Measurements from ENCODE around the gene WDR89. TPM values are rescaled to one million over a fixed set of nuclear protein-coding genes. Genes with fewer than 3 reads are reported as not detected.

The WDR89 gene
- total RNA-seq, 5 donors from 2014 or later (not counting 1 experiment from before 2014, with no cell fraction given): 12.1 to 31.3 (median 25.7) TPM

DNA sequence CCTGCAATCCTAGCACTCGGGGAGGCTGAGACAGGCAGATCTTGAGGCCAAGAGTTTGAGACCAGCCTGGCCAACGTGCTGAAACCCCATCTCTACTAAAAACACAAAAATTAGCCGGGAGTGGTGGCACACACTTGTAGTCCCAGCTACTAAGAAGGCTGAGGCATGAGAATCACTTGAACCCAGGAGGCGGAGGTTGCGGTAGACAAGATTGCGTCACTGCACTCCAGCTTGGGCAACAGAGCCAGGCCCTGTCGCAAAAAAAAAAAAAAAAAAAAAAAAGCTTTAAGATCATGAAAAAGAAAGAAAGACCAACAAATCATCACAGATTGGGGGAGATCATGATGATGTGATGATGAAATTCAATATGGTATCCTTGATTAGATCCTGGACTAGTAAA is 30.6 kb downstream of the WDR89 start:
- Mint-ChIP-seq H3K9me3 (no peaks in the 10 kb centered on the region), H3K27me3 (no peaks in the 10 kb centered on the region), H3K36me3 (peaks cover 28% of the 10 kb centered on the region), H3K4me1 (peaks cover 29 to 33% (median 31%) of the 10 kb centered on the region in 3 donors), H3K4me3 (no peak overlapping the region), H3K27ac (no peak overlapping the region)
- peaks cover 0 to 6% of the 10 kb centered on the region in 2 experiments for H3K4me1 ChIP-seq (ENCODE audit: control insufficient read depth in 1 of 2, extremely low read depth in 1 of 2, insufficient read depth in 2 of 2, low read length in 2 of 2)
- ChIA-PET CTCF (no interaction called here), POLR2A (no interaction called here)
- H3K9me3 ChIP-seq: no peaks in the 10 kb centered on the region
- peaks cover 0 to 20% of the 10 kb centered on the region in 2 donors for H3K36me3 ChIP-seq (ENCODE audit: control insufficient read depth in 2 of 2, extremely low read depth in 1 of 2, insufficient read depth in 1 of 2, low read length in 1 of 2)
- H3K27me3 ChIP-seq (replicated peaks in 1 of 2; ENCODE audit: control insufficient read depth in 2 of 2, extremely low read depth in 1 of 2, insufficient read depth in 2 of 2, low read length in 1 of 2): no peaks in the 10 kb centered on the region
- no peak overlapping the region for H3K4me3 ChIP-seq (ENCODE audit: control insufficient read depth in 1 of 2, extremely low read depth in 1 of 2, low read length in 1 of 2)
- DNase-seq (no peak), ATAC-seq (replicated peaks in 1 of 4) (no peak)
- H3K27ac ChIP-seq (ENCODE audit: low read length): no peak overlapping the region
- WGBS (ENCODE audit: insufficient coverage): 100% methylated on average over 1 of the region's 7 CpGs

DNA sequence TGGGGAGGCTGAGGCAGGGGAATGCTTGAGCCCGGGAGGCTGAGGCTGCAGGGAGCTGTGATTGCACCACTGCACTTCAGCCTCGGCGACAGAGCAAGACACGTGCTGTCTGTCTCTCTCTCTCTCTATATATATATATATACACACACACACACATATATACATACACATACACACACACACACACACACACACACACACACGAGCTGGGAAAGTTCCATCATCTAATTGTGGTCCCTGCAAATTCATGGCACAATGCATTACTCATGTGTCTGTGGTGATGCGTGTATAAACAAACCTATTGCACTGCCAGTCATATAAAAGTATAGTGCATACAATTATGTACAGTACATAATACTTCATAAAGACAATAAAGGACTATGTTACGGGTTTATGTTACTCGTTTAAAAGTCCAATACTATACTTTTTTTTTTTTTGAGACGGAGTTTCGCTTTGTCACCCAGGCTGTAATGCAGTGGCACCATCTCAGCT is 36.6 kb downstream of the WDR89 start:
- peaks cover 17 to 28% (median 20%) of the 10 kb centered on the region in 3 donors for H3K4me1 Mint-ChIP-seq
- Histone ChIP-seq H3K27me3 (replicated peaks in 1 of 2; ENCODE audit: control insufficient read depth in 2 of 2, extremely low read depth in 1 of 2, insufficient read depth in 2 of 2, low read length in 1 of 2) (no peaks in the 10 kb centered on the region), H3K27ac (ENCODE audit: low read length) (no peak overlapping the region), H3K4me3 (ENCODE audit: control insufficient read depth in 1 of 2, extremely low read depth in 1 of 2, low read length in 1 of 2) (no peak overlapping the region), H3K4me1 (ENCODE audit: control insufficient read depth in 1 of 2, extremely low read depth in 1 of 2, insufficient read depth in 2 of 2, low read length in 2 of 2) (peaks cover 0 to 6% of the 10 kb centered on the region in 2 experiments), H3K36me3 (ENCODE audit: control insufficient read depth in 2 of 2, extremely low read depth in 1 of 2, insufficient read depth in 1 of 2, low read length in 1 of 2) (peaks cover 5 to 19% of the 10 kb centered on the region in 2 donors), H3K9me3 (no peaks in the 10 kb centered on the region)
- H3K36me3 Mint-ChIP-seq: peaks cover 43% of the 10 kb centered on the region
- H3K27me3 Mint-ChIP-seq: no peaks in the 10 kb centered on the region
- 90% methylated on average over 2 of the region's 10 CpGs for WGBS (ENCODE audit: insufficient coverage)
- CTCF ChIA-PET: no interaction called here
- ATAC-seq (replicated peaks in 1 of 4) (no peak), DNase-seq (no peak)
- H3K27ac Mint-ChIP-seq: no peak overlapping the region
- no peak overlapping the region for H3K4me3 Mint-ChIP-seq
- POLR2A ChIA-PET: no interaction called here
- H3K9me3 Mint-ChIP-seq: no peaks in the 10 kb centered on the region

DNA sequence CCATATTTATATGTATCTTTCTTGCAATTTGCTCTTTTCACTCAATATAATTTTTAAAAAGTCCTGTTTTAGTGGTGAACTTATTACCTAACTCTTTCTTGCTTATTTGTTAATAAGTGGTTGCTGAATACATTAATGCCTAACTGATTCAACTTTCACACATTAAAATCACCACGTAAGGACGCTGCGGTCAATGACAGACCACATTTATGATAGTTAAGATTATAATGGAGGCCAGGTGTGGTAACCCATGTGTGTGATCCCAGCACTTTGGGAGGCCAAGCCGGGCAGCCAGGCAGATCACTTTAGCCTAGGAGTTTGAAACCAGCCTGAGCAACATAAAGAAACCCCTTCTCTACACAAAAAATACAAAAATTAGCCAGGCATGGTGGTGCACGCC is 37.0 kb downstream of the WDR89 start:
- no peaks in the 10 kb centered on the region for H3K9me3 ChIP-seq
- Mint-ChIP-seq H3K4me1 (peaks cover 15 to 28% (median 17%) of the 10 kb centered on the region in 3 donors), H3K27ac (no peak overlapping the region), H3K36me3 (peaks cover 46% of the 10 kb centered on the region), H3K9me3 (no peaks in the 10 kb centered on the region), H3K4me3 (no peak overlapping the region), H3K27me3 (no peaks in the 10 kb centered on the region)
- H3K4me3 ChIP-seq (ENCODE audit: control insufficient read depth in 1 of 2, extremely low read depth in 1 of 2, low read length in 1 of 2): no peak overlapping the region
- H3K27ac ChIP-seq (ENCODE audit: low read length): no peak overlapping the region
- ChIA-PET POLR2A (no interaction called here), CTCF (no interaction called here)
- DNase-seq (no peak), ATAC-seq (replicated peaks in 1 of 4) (no peak)
- peaks cover 0 to 6% of the 10 kb centered on the region in 2 experiments for H3K4me1 ChIP-seq (ENCODE audit: control insufficient read depth in 1 of 2, extremely low read depth in 1 of 2, insufficient read depth in 2 of 2, low read length in 2 of 2)
- peaks cover 6 to 23% of the 10 kb centered on the region in 2 donors for H3K36me3 ChIP-seq (ENCODE audit: control insufficient read depth in 2 of 2, extremely low read depth in 1 of 2, insufficient read depth in 1 of 2, low read length in 1 of 2)
- WGBS (ENCODE audit: insufficient coverage): 100% methylated on average over 1 of the region's 5 CpGs
- no peaks in the 10 kb centered on the region for H3K27me3 ChIP-seq (replicated peaks in 1 of 2; ENCODE audit: control insufficient read depth in 2 of 2, extremely low read depth in 1 of 2, insufficient read depth in 2 of 2, low read length in 1 of 2)

DNA sequence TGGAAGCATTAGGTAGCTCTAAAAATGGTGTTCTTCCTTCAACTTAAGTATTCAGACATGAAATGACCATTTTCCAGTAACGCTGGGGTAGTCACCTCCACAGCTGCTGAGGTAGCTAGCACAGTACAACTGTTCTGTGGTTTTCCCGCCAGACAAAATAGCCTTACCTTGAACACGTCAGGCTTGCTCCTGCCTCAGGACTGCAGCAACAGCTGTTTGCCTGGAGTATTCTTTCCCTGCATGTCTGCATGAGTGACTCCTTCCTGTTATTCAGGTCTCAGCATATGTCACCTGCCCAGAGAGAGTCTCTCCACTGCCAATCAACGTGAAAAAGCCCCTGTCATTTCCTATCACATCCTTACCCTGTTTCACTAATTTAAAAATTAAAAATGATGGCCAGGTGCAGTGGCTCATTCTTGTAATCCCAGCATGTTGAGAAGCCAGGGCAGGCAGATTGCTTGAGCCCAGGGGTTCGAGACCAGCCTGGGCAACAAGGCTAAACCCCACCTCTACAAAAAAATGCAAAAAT is 37.9 kb downstream of the WDR89 start:
- CTCF ChIA-PET: interaction anchor here in 1 of 2 donors (0.6 kb wide), 1 partner anchor 49 kb away, joined by 3 read pairs; no protein-coding TSS in a partner anchor
- Mint-ChIP-seq H3K36me3 (peaks cover 52% of the 10 kb centered on the region), H3K4me3 (no peak overlapping the region), H3K27ac (peak overlapping the region in 1 of 2 donors; percentile 48), H3K4me1 (peaks cover 14 to 25% (median 16%) of the 10 kb centered on the region in 3 donors), H3K9me3 (no peaks in the 10 kb centered on the region), H3K27me3 (no peaks in the 10 kb centered on the region)
- 72% methylated on average over 3 of the region's 5 CpGs for WGBS (ENCODE audit: insufficient coverage)
- Histone ChIP-seq H3K27me3 (replicated peaks in 1 of 2; ENCODE audit: control insufficient read depth in 2 of 2, extremely low read depth in 1 of 2, insufficient read depth in 2 of 2, low read length in 1 of 2) (no peaks in the 10 kb centered on the region), H3K4me1 (ENCODE audit: control insufficient read depth in 1 of 2, extremely low read depth in 1 of 2, insufficient read depth in 2 of 2, low read length in 2 of 2) (peaks cover 0 to 3% of the 10 kb centered on the region in 2 experiments), H3K4me3 (ENCODE audit: control insufficient read depth in 1 of 2, extremely low read depth in 1 of 2, low read length in 1 of 2) (no peak overlapping the region), H3K9me3 (no peaks in the 10 kb centered on the region), H3K27ac (ENCODE audit: low read length) (no peak overlapping the region), H3K36me3 (ENCODE audit: control insufficient read depth in 2 of 2, extremely low read depth in 1 of 2, insufficient read depth in 1 of 2, low read length in 1 of 2) (peaks cover 6 to 31% of the 10 kb centered on the region in 2 donors)
- POLR2A ChIA-PET: no interaction called here
- DNase-seq: no peak
- no peak for ATAC-seq (replicated peaks in 1 of 4)

DNA sequence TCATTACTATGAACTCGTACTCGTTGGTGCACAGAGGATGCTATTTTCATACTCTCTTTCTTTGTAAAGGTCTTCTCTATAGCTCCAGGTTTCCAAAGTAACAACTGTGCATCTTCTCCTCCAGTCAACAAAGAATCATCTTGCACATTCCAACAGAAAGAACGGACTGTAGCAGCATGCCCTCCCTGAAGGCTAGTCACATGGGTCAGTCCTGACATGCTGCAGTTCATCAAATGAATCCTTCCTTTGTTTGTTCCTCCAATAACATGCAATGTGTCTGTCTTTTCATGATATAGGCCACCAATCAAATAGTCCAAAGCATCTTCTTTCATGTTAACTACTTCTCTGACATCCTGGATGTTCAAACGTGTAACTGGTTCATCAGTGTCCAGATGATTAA is 42.9 kb downstream of the WDR89 start:
- DNase-seq: no peak
- no peak overlapping the region for H3K27ac Mint-ChIP-seq
- WGBS (ENCODE audit: insufficient coverage): 100% methylated on average over 4 of the region's 4 CpGs
- peaks cover 73% of the 10 kb centered on the region for H3K36me3 Mint-ChIP-seq
- ATAC-seq (replicated peaks in 1 of 4): no peak
- H3K9me3 Mint-ChIP-seq: peaks cover 7 to 22% (median 10%) of the 10 kb centered on the region in 3 donors
- Histone ChIP-seq H3K4me3 (ENCODE audit: control insufficient read depth in 1 of 2, extremely low read depth in 1 of 2, low read length in 1 of 2) (no peak overlapping the region), H3K36me3 (ENCODE audit: control insufficient read depth in 2 of 2, extremely low read depth in 1 of 2, insufficient read depth in 1 of 2, low read length in 1 of 2) (peaks cover 10 to 38% of the 10 kb centered on the region in 2 donors), H3K27me3 (replicated peaks in 1 of 2; ENCODE audit: control insufficient read depth in 2 of 2, extremely low read depth in 1 of 2, insufficient read depth in 2 of 2, low read length in 1 of 2) (peaks cover 0 to 5% of the 10 kb centered on the region in 2 experiments), H3K9me3 (peaks cover 2% of the 10 kb centered on the region), H3K4me1 (ENCODE audit: control insufficient read depth in 1 of 2, extremely low read depth in 1 of 2, insufficient read depth in 2 of 2, low read length in 2 of 2) (no peaks in the 10 kb centered on the region), H3K27ac (ENCODE audit: low read length) (no peak overlapping the region)
- POLR2A ChIA-PET: no interaction called here
- peaks cover 2 to 6% (median 4%) of the 10 kb centered on the region in 3 donors for H3K4me1 Mint-ChIP-seq
- no peaks in the 10 kb centered on the region for H3K27me3 Mint-ChIP-seq
- no peak overlapping the region for H3K4me3 Mint-ChIP-seq
- CTCF ChIA-PET: interaction anchor here in 1 of 2 donors (0.6 kb wide), 1 partner anchor 1407 kb away, joined by 3 read pairs; no protein-coding TSS in a partner anchor

DNA sequence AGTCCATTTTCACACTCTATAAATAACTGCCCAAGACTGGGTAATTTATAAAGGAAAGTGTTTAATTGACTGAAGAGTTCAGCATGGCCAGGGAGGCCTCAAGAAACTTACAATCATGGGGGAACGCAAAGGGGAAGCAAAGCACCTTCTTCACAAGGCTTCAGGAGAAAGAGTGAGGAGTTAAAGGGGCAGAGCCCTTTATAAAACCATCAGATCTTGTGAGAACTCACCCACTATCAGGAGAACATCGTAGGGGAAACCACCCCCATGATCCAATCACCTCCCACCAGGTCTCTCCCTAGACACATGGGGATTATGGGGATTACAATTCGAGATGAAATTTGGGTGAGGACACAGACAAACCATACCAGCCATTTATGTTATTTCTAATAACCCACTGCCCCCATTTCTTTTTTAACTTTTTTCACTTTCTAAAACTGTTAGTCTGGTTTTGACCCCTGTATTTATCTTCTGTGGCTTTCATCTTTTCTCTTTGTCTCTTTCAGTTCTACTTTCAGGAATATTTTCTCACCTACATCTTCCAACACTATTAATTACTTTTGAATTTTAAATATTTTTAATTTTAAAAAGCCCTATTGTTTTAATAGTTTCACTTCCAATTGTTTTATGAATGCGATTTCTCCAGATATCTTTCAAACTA is 44.5 kb downstream of the WDR89 start:
- CTCF ChIA-PET: no interaction called here
- no CpG with 5 or more reads among the region's 4 CpGs for whole genome bisulfite sequencing (ENCODE audit: insufficient coverage)
- H3K27ac ChIP-seq (ENCODE audit: low read length): no peak overlapping the region

More for the DNA sequence above, 44.5 kb downstream of the WDR89 start:
- no peaks in the 10 kb centered on the region for H3K27me3 Mint-ChIP-seq
- H3K36me3 ChIP-seq (ENCODE audit: control insufficient read depth in 2 of 2, extremely low read depth in 1 of 2, insufficient read depth in 1 of 2, low read length in 1 of 2): peaks cover 10 to 34% of the 10 kb centered on the region in 2 donors
- peaks cover 0 to 7% of the 10 kb centered on the region in 2 experiments for H3K27me3 ChIP-seq (replicated peaks in 1 of 2; ENCODE audit: control insufficient read depth in 2 of 2, extremely low read depth in 1 of 2, insufficient read depth in 2 of 2, low read length in 1 of 2)
- H3K4me3 ChIP-seq (ENCODE audit: control insufficient read depth in 1 of 2, extremely low read depth in 1 of 2, low read length in 1 of 2): no peak overlapping the region
- peaks cover 7 to 26% (median 14%) of the 10 kb centered on the region in 3 donors for H3K9me3 Mint-ChIP-seq
- H3K36me3 Mint-ChIP-seq: peaks cover 64% of the 10 kb centered on the region
- no peak for ATAC-seq (replicated peaks in 1 of 4)
- peaks cover 2% of the 10 kb centered on the region for H3K9me3 ChIP-seq
- peaks cover 0 to 2% (median 0%) of the 10 kb centered on the region in 3 donors for H3K4me1 Mint-ChIP-seq
- H3K4me1 ChIP-seq (ENCODE audit: control insufficient read depth in 1 of 2, extremely low read depth in 1 of 2, insufficient read depth in 2 of 2, low read length in 2 of 2): no peaks in the 10 kb centered on the region
- H3K4me3 Mint-ChIP-seq: no peak overlapping the region
- no peak for DNase-seq
- no peak overlapping the region for H3K27ac Mint-ChIP-seq
- POLR2A ChIA-PET: interaction anchor here in 1 of 2 donors (1.0 kb wide), 1 partner anchor 9 kb away, joined by 3 read pairs; no protein-coding TSS in a partner anchor
